Activated B cell treated with CpG ODN at 0.5 μM for 24 hours (primary cell): ENCODE measurements around the gene ITGAX. TPM values are rescaled to one million over a fixed set of nuclear protein-coding genes. Genes with fewer than 3 reads are reported as not detected.

ENCODE experiments used
- ATAC-seq: fragments of 200-7000 bp; cut with Tn5 transposase; one replicate; pipeline ENCODE4 v1.10.0; 2021; ENCODE audit warnings: low read depth, mild to moderate bottlenecking, moderate library complexity
- CTCF ChIA-PET: fragments of 350-600 bp; sonication (Branson Sonifier 250); formaldehyde crosslinking; loops from one replicate; lab custom pipeline; 2021; ENCODE audit warnings: antibody characterized with exemption; lab: Charles Lee
- POLR2A ChIA-PET: fragments of 350-600 bp; sonication (Branson Sonifier 250); formaldehyde crosslinking; loops from one replicate; lab custom pipeline; 2021; ENCODE audit warnings: antibody characterized with exemption; lab: Charles Lee
- DNase-seq: peaks from one replicate; pipeline ENCODE4 v3.0.0; 2022
- H3K27ac Mint-ChIP-seq: one replicate; pipeline ENCODE4 v1.8.0; 2020; ENCODE audit warnings: mixed read lengths
- H3K27me3 Mint-ChIP-seq: one replicate; pipeline ENCODE4 v1.8.0; 2021; ENCODE audit warnings: mixed read lengths
- H3K36me3 Mint-ChIP-seq: one replicate; pipeline ENCODE4 v1.8.0; 2021; ENCODE audit warnings: low read depth, mixed read lengths
- H3K4me1 Mint-ChIP-seq: one replicate; pipeline ENCODE4 v1.8.0; 2021; ENCODE audit warnings: mixed read lengths
- H3K4me3 Mint-ChIP-seq: one replicate; pipeline ENCODE4 v1.8.0; 2020; ENCODE audit warnings: mild to moderate bottlenecking, mixed read lengths
- H3K9me3 Mint-ChIP-seq: one replicate; pipeline ENCODE4 v1.8.0; 2020; ENCODE audit warnings: mixed read lengths
- intact Hi-C: fragments of 100-400 bp; cut with micrococcal nuclease; formaldehyde crosslinking; loops from one replicate; pipeline ENCODE4 v1.15.1; 2024
- total RNA-seq: library from RNA; stranded (reverse); gene quantifications from 2 replicates; pipeline ENCODE4 v1.2.3, GENCODE V29; 2022
- TF ChIP-seq, protein P1 (sequence below): fragments of 200-600 bp; IDR thresholded peaks from one replicate; pipeline ENCODE4 v1.8.0; 2022; ENCODE audit warnings: antibody characterized with exemption, mild to moderate bottlenecking

The ITGAX gene
- total RNA-seq, 1 donor from 2014 or later, result 100 TPM

DNA sequence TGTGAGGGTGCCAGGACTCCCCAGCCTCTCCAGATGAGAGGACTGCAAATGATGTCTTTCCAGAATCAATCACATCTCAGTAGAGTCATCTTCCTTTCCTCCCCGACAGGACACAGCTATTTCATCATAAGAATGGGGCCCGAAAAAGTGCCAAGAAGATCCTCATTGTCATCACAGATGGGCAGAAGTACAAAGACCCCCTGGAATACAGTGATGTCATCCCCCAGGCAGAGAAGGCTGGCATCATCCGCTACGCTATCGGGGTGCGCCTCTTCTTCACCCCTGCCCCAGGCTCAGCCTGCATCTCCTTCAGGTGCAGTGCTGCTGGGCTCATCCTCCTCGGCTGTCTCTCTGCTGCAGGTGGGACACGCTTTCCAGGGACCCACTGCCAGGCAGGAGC lies 52.4 kb downstream of the ITGAX start:
- no peaks in the 10 kb centered on the region for H3K9me3 Mint-ChIP-seq
- H3K36me3 Mint-ChIP-seq, result no peaks in the 10 kb centered on the region
- ChIA-PET CTCF (interaction anchor here (0.8 kb wide), 1 partner anchor 11 kb away, joined by 3 read pairs; no protein-coding TSS in a partner anchor), POLR2A (no interaction called here)
- no peak for ATAC-seq
- peaks cover 3% of the 10 kb centered on the region for H3K27me3 Mint-ChIP-seq
- no peak overlapping the region for H3K27ac Mint-ChIP-seq
- no peaks in the 10 kb centered on the region for H3K4me1 Mint-ChIP-seq
- intact Hi-C loops, result no loop called here
- DNase-seq, result no peak
- H3K4me3 Mint-ChIP-seq, result no peak overlapping the region
- TF ChIP-seq, protein P1, sequence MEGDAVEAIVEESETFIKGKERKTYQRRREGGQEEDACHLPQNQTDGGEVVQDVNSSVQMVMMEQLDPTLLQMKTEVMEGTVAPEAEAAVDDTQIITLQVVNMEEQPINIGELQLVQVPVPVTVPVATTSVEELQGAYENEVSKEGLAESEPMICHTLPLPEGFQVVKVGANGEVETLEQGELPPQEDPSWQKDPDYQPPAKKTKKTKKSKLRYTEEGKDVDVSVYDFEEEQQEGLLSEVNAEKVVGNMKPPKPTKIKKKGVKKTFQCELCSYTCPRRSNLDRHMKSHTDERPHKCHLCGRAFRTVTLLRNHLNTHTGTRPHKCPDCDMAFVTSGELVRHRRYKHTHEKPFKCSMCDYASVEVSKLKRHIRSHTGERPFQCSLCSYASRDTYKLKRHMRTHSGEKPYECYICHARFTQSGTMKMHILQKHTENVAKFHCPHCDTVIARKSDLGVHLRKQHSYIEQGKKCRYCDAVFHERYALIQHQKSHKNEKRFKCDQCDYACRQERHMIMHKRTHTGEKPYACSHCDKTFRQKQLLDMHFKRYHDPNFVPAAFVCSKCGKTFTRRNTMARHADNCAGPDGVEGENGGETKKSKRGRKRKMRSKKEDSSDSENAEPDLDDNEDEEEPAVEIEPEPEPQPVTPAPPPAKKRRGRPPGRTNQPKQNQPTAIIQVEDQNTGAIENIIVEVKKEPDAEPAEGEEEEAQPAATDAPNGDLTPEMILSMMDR, result no peak

DNA sequence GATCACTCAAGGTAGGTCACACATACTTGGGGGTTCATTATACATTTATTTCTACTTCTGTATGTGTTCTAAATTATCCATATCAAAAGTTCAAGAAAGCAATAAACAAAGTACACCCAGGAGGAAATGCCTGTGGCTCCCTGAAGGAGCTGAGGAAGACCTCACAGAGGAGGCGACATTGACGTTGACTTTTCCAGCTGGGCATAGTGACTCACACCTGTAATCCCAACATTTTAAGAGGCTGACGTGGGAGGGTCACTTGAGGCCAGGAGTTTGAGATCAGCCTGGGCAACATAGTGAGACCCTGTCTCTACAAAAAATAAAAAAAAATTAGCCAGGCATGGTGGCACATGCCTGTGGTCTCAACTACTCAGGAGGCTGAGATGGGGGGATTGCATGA lies 54.5 kb downstream of the ITGAX start:
- peaks cover 8% of the 10 kb centered on the region for H3K4me1 Mint-ChIP-seq
- H3K27ac Mint-ChIP-seq, result no peak overlapping the region
- no peaks in the 10 kb centered on the region for H3K36me3 Mint-ChIP-seq
- no peak overlapping the region for H3K4me3 Mint-ChIP-seq
- no peaks in the 10 kb centered on the region for H3K9me3 Mint-ChIP-seq
- ChIA-PET CTCF (no interaction called here), POLR2A (no interaction called here)
- ATAC-seq (no peak), DNase-seq (no peak)
- peaks cover 3% of the 10 kb centered on the region for H3K27me3 Mint-ChIP-seq
- TF ChIP-seq, protein P1, result no peak
- intact Hi-C loops, result no loop called here

DNA sequence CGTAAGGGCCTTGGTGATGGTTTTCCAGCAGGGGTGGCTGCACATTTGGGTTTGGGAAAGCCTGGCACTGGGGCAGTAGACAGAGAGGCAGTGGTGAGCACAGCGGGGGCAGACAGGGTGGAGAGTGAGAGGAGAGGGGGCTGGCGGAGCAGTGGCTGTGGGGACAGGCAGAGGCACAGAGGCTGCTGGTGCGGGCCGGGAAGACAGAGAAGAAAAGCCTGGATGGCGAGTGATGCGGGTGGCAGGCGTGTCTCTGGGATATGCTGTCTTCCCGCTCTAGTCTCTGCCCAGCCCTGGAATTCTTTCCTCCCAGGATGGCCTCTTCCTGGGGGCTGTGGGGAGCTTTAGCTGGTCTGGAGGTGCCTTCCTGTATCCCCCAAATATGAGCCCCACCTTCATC lies 55.1 kb downstream of the ITGAX start:
- no peaks in the 10 kb centered on the region for H3K9me3 Mint-ChIP-seq
- CTCF ChIA-PET, result no interaction called here
- ATAC-seq (no peak), DNase-seq (no peak)
- H3K4me3 Mint-ChIP-seq, result no peak overlapping the region
- H3K4me1 Mint-ChIP-seq, result peaks cover 8% of the 10 kb centered on the region
- TF ChIP-seq, protein P1, result no peak
- POLR2A ChIA-PET, result no interaction called here
- H3K36me3 Mint-ChIP-seq, result no peaks in the 10 kb centered on the region
- peaks cover 3% of the 10 kb centered on the region for H3K27me3 Mint-ChIP-seq
- no peak overlapping the region for H3K27ac Mint-ChIP-seq
- intact Hi-C loops, result no loop called here

DNA sequence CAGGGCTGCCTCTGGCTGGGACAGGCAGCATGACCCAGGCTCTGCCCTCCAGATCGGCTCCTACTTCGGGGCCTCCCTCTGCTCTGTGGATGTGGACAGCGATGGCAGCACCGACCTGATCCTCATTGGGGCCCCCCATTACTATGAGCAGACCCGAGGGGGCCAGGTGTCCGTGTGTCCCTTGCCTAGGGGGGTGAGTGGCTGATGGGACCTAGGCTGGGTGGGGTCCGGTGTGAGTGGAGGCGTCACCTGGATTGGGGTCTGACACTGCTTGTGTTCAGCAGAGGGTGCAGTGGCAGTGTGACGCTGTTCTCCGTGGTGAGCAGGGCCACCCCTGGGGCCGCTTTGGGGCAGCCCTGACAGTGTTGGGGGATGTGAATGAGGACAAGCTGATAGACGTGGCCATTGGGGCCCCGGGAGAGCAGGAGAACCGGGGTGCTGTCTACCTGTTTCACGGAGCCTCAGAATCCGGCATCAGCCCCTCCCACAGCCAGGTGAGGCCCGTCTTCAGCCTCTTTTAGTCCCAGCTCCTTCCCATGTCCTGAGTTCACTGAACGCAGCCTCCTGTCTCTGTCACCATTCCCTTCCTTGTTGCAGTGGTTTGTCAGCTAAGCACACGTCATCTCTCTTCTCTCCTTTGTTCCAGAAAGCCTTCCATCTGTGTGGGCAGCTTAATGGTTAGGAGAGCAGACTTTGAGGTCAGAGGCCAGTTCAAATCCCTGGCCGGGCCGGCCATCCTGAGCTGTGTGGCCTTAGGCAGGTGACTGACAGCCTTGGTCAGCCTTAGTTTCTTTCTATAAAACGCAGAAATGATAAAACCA lies 56.3 kb downstream of the ITGAX start:
- ATAC-seq (no peak), DNase-seq (no peak)
- Mint-ChIP-seq H3K4me1 (peaks cover 8% of the 10 kb centered on the region), H3K27me3 (peaks cover 3% of the 10 kb centered on the region), H3K27ac (no peak overlapping the region), H3K9me3 (no peaks in the 10 kb centered on the region), H3K4me3 (no peak overlapping the region), H3K36me3 (no peaks in the 10 kb centered on the region)
- intact Hi-C loops, result no loop called here
- ChIA-PET CTCF (no interaction called here), POLR2A (no interaction called here)
- TF ChIP-seq, protein P1, result no peak

DNA sequence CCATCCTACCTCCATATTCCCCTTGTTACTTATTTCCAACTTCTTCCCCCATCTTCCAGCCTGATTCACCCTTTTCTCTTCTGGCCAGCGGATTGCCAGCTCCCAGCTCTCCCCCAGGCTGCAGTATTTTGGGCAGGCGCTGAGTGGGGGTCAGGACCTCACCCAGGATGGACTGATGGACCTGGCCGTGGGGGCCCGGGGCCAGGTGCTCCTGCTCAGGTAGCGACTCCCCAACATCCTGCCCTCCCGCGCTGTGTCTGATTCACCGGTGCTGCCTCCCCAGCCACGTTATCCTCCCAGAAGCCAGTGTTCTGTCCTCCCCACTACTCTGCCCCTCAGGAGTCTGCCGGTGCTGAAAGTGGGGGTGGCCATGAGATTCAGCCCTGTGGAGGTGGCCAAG lies 57.8 kb downstream of the ITGAX start:
- Mint-ChIP-seq H3K9me3 (no peaks in the 10 kb centered on the region), H3K36me3 (no peaks in the 10 kb centered on the region), H3K4me3 (no peak overlapping the region), H3K4me1 (peaks cover 8% of the 10 kb centered on the region), H3K27me3 (peaks cover 7% of the 10 kb centered on the region), H3K27ac (no peak overlapping the region)
- ATAC-seq (no peak), DNase-seq (no peak)
- CTCF ChIA-PET, result no interaction called here
- TF ChIP-seq, protein P1, result no peak
- POLR2A ChIA-PET, result no interaction called here
- intact Hi-C loops, result no loop called here
